ENCODE measurements around the gene DCST1. TPM values are rescaled to one million over a fixed set of nuclear protein-coding genes. Genes with fewer than 3 reads are reported as not detected.

DCST1 gene
- total RNA-seq, 1 experiment from 2014 or later, result not detected

GRCh38 chr1:155010211-155010918 lies 23.3 kb upstream of the DCST1 start:
- peaks cover 30% of the 10 kb centered on the region; the same call in 1 of the 2 replicates for H3K36me3 ChIP-seq (ENCODE audit: low read depth, low read length)
- no peaks in the 10 kb centered on the region for H3K9me2 ChIP-seq (replicated peaks; ENCODE audit: low read length)
- H3K79me2 ChIP-seq (ENCODE audit: low read length), result peaks cover 78% of the 10 kb centered on the region
- ChIA-PET POLR2A (ENCODE audit: unreplicated experiment) (no interaction called here), CTCF (no interaction called here)
- H4K20me1 ChIP-seq (ENCODE audit: low read length), result 0 out of 2 replicates have a peak, but pooled peaks cover 3% of the 10 kb centered on the region
- no peaks in the 10 kb centered on the region for H3F3A ChIP-seq (ENCODE audit: low read length, unreplicated experiment)
- DNase-seq (no peak), ATAC-seq (no peak)
- no peak overlapping the region for H3K4me2 ChIP-seq (ENCODE audit: low read length)
- intact Hi-C loops (cut with micrococcal nuclease), result no loop called here
- no peak overlapping the region for H3K27ac ChIP-seq (ENCODE audit: low read length)
- TF ChIP-seq EZH2phosphoT487 (IDR thresholded peaks at IDR 0.05; ENCODE audit: borderline replicate concordance, low read length), result no peak
- TF ChIP-seq EZH2 (IDR thresholded peaks at IDR 0.05; ENCODE audit: low read length, unreplicated experiment), result no peak
- TF ChIP-seq CTCF (conservative IDR thresholded peaks at IDR 0.05; ENCODE audit: low read depth, low read length), result no peak
- no peaks in the 10 kb centered on the region for H3K9me3 ChIP-seq (ENCODE audit: low read length)
- H3K4me1 ChIP-seq (ENCODE audit: insufficient read depth, low read length), result peaks cover 22% of the 10 kb centered on the region
- H3K27me3 ChIP-seq (ENCODE audit: low read length), result no peaks in the 10 kb centered on the region
- H3K4me3 ChIP-seq (ENCODE audit: low read length), result no peak overlapping the region
- H3K9ac ChIP-seq (ENCODE audit: low read length), result no peak overlapping the region
- H2AFZ ChIP-seq (ENCODE audit: low read length), result no peak overlapping the region
- BruUV-seq (replicated peaks), result no TSS peak

GRCh38 chr1:155011004-155011416 lies 22.6 kb upstream of the DCST1 start:
- BruUV-seq (replicated peaks), result no TSS peak
- peaks cover 16% of the 10 kb centered on the region for H3K4me1 ChIP-seq (ENCODE audit: insufficient read depth, low read length)
- no peaks in the 10 kb centered on the region for H3F3A ChIP-seq (ENCODE audit: low read length, unreplicated experiment)
- H3K27me3 ChIP-seq (ENCODE audit: low read length), result no peaks in the 10 kb centered on the region
- H3K9ac ChIP-seq (ENCODE audit: low read length), result no peak overlapping the region
- CTCF ChIA-PET, result no interaction called here
- POLR2A ChIA-PET (ENCODE audit: unreplicated experiment), result no interaction called here
- H2AFZ ChIP-seq (ENCODE audit: low read length), result no peak overlapping the region
- no peak overlapping the region for H3K4me2 ChIP-seq (ENCODE audit: low read length)
- H3K79me2 ChIP-seq (ENCODE audit: low read length), result peaks cover 72% of the 10 kb centered on the region
- no peak for DNase-seq
- H3K36me3 ChIP-seq (ENCODE audit: low read depth, low read length), result peaks cover 33% of the 10 kb centered on the region; the same call in 1 of the 2 replicates
- H3K27ac ChIP-seq (ENCODE audit: low read length), result no peak overlapping the region
- H3K4me3 ChIP-seq (ENCODE audit: low read length), result no peak overlapping the region
- 0 out of 2 replicates have a peak, but pooled peaks cover 3% of the 10 kb centered on the region for H4K20me1 ChIP-seq (ENCODE audit: low read length)
- intact Hi-C loops (cut with micrococcal nuclease), result no loop called here
- H3K9me2 ChIP-seq (replicated peaks; ENCODE audit: low read length), result no peaks in the 10 kb centered on the region
- no peak for ATAC-seq
- H3K9me3 ChIP-seq (ENCODE audit: low read length), result no peaks in the 10 kb centered on the region
- TF ChIP-seq CTCF (conservative IDR thresholded peaks at IDR 0.05; ENCODE audit: low read depth, low read length) (no peak), EZH2phosphoT487 (IDR thresholded peaks at IDR 0.05; ENCODE audit: borderline replicate concordance, low read length) (no peak), EZH2 (IDR thresholded peaks at IDR 0.05; ENCODE audit: low read length, unreplicated experiment) (no peak)

GRCh38 chr1:155011437-155012025 lies 22.1 kb upstream of the DCST1 start:
- H3K4me3 ChIP-seq (ENCODE audit: low read length), result no peak overlapping the region
- H3K4me1 ChIP-seq (ENCODE audit: insufficient read depth, low read length), result peaks cover 13% of the 10 kb centered on the region
- TF ChIP-seq EZH2phosphoT487 (IDR thresholded peaks at IDR 0.05; ENCODE audit: borderline replicate concordance, low read length), result no peak
- no peak for TF ChIP-seq EZH2 (IDR thresholded peaks at IDR 0.05; ENCODE audit: low read length, unreplicated experiment)
- TF ChIP-seq CTCF (conservative IDR thresholded peaks at IDR 0.05; ENCODE audit: low read depth, low read length), result no peak
- no peak overlapping the region for H3K9ac ChIP-seq (ENCODE audit: low read length)
- no peaks in the 10 kb centered on the region for H3K9me3 ChIP-seq (ENCODE audit: low read length)
- DNase-seq, result no peak
- intact Hi-C loops (cut with micrococcal nuclease), result no loop called here
- no peaks in the 10 kb centered on the region for H3F3A ChIP-seq (ENCODE audit: low read length, unreplicated experiment)
- no peak overlapping the region for H2AFZ ChIP-seq (ENCODE audit: low read length)
- no peak for ATAC-seq
- ChIA-PET CTCF (no interaction called here), POLR2A (ENCODE audit: unreplicated experiment) (no interaction called here)
- H3K36me3 ChIP-seq (ENCODE audit: low read depth, low read length), result peaks cover 32% of the 10 kb centered on the region; the same call in 1 of the 2 replicates
- no peak overlapping the region for H3K4me2 ChIP-seq (ENCODE audit: low read length)
- 0 out of 2 replicates have a peak, but pooled peaks cover 3% of the 10 kb centered on the region for H4K20me1 ChIP-seq (ENCODE audit: low read length)
- no peaks in the 10 kb centered on the region for H3K27me3 ChIP-seq (ENCODE audit: low read length)
- no peak overlapping the region for H3K27ac ChIP-seq (ENCODE audit: low read length)
- peaks cover 66% of the 10 kb centered on the region for H3K79me2 ChIP-seq (ENCODE audit: low read length)
- H3K9me2 ChIP-seq (replicated peaks; ENCODE audit: low read length), result no peaks in the 10 kb centered on the region
- BruUV-seq (replicated peaks), result no TSS peak
